GM18907 (cell line): ENCODE measurements around the gene ANKRD13D.

ENCODE experiments used
- ATAC-seq: cut with Tn5 transposase; IDR thresholded peaks from one replicate; pipeline ENCODE4 v1.9.1; 2021; ENCODE audit warnings: mild to moderate bottlenecking, moderate library complexity; ENCODE audit not compliant: unreplicated experiment

ANKRD13D gene

GRCh38 chr11:67273260-67273990 lies 15.7 kb upstream of the ANKRD13D start:
- no peak for ATAC-seq

DNA sequence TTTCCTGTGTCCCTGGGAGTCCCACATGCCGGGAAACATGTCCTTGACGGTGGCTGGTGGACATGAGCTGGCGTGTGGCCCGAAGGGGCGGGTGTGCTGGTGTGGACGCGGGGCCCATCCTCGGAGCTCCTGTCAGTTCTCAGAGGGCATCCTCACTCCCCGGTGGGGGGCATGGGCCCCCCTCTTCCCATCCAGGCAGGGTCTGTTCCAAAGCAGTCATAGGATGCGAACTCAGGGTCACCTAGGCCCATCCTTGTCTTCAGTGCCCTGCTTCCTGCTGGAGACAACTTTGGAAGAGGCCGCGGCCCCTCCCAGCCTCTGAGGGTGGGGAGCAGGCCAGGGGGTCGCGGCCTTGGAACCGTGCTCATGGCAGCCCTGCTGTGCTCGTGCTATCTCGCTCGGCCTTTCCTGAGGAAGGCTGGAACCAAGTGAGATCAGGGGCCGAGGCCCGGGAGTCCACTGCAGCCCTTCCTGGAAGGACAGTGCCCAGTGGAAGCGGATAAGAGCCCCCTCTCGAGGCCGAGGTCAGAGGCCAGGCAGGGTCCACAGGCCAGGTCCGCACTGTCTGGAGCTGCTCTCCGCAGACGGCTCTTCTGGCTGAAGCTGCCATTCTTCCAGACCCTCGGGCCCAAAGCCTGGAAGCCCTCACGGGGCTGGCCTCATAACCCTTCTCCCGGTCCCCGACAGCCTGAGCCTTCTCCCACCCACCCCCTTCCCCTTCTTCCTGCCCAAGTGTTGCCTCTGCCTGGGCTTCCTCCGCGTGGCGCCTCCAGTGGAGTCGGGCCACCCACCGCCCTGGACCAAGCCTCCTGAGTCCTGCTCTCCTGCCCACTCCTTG lies 14.1 kb upstream of the ANKRD13D start:
- ATAC-seq: no peak

GRCh38 chr11:67275606-67276409 lies 13.3 kb upstream of the ANKRD13D start:
- ATAC-seq: no peak

DNA sequence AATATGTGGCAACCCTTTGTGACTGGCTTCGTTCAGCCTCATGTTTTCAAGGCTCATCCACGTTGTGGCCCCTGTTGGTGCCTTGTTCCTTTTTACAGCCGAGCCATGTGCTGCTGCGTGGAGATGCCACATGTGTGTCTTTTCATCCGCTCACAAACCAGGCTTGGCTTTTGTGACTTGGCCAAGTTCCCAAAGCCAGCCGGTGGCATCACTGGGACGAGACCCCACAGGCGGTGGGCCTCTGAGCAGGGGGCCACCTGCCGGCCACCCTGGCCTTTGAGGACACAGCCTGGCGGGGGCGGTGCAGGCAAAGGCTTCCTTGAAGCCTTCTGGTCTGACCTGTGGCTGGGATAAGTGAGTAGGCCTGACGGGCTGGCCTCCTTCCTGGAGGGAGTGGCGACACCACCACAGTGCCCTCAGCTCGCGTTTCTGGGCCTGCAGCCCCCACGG lies 12.3 kb upstream of the ANKRD13D start:
- ATAC-seq: peak; percentile 24

GRCh38 chr11:67277231-67277961 lies 11.7 kb upstream of the ANKRD13D start:
- ATAC-seq: peak; percentile 59

DNA sequence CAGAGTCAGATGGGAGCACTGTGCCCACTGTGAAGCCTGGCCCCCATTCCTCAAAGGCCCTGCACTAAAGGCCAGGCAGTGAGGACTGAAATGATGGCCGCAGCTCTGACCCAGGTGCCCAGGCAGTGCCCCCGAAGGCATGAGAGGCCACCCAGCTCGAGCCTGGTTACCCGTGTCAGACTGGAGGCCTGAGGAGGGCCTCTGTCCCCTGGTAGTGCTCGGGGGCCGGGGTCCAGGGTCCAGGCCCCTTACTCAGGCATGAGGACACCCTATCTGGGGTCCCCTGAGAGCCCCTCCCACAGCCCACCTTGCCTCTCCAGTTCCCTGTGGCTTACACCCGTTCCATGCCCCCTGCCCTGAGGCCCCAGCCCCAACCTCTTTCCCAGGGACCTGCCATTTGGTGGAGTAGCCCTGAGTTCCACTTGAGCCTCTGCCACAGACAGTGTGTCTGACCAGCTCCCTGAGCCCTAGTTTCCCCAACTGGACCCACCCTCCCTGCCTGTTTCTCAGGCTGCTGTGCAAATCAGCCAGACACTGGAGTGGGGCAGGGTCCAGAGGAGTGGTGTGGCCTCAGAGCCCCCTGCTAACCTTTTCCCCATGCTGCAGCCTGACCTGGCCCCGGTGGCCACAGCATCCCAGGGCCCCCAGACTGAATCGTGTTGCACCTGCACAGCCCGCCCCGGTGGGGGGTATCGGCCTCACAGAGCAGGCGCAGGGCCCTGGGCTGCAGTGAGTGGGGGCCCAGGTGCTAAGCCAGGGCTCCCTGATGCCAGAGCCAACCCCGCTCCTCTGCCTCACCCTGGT lies 10.8 kb upstream of the ANKRD13D start:
- ATAC-seq: no peak

- no peak for ATAC-seq
Observed at GRCh38 chr11:67278939-67279588, 10.0 kb upstream of the ANKRD13D start.

DNA sequence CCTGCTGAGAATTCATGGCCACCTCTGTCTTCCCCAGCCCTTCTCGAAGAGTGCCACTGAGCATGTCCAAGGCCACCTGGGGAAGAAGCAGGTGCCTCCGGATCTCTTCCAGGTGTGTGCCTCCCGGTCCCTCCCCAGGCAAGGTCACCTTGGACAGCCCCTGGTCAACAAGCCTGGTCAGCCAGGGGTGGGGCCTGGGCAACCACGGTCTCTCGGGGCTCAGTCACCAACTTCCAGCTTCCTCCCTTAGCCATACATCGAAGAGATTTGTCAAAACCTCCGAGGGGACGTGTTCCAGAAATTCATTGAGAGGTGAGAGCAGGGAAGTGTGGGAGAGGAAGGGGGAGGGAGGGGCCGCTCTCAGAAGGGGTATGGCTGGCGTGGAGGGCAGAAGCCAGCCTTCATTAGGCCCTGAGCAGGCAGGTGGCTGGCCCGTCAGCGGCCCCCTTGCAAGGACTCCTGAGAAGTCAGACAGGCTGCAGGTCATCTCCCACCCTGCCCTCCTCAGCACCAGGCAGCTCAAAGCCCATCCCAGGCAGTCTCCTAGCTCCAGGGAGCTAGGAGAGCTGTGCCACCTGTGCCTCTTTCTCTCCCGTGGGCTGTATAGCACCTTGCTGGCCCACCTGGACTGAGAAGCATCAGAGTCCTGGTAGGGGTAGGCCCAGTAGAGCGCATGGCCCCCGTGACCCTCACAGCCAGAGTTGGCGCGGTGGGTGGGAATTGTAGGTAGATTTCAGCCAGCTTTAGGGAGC lies 9.3 kb upstream of the ANKRD13D start:
- ATAC-seq: no peak

GRCh38 chr11:67280341-67280787 lies 8.7 kb upstream of the ANKRD13D start:
- ATAC-seq: no peak

GRCh38 chr11:67280788-67281551 lies 8.1 kb upstream of the ANKRD13D start:
- ATAC-seq: no peak

DNA sequence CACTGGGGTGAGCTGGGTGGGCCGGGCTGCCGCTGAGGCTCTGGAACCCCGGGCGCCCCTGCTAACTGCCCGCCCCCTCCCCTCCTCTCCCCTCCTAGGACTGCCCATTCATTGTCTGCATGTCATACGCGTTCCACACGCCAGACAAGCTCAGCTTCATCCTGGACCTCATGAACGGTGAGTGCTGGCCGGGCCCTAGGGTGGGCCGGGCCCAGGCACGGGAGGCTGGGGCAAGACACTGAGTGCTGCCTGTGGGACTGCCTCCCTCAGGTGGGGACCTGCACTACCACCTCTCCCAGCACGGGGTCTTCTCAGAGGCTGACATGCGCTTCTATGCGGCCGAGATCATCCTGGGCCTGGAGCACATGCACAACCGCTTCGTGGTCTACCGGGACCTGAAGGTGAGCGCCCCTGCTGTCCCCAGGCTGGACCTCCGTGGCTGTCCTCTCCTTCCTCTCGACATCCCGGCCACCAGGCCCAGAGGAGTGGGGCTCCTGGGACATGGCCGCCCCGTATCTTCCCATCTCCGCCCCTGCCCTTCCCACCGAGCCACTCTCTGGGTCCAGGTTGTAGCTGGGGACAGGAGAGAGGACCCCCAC lies 7.5 kb upstream of the ANKRD13D start:
- ATAC-seq: no peak

DNA sequence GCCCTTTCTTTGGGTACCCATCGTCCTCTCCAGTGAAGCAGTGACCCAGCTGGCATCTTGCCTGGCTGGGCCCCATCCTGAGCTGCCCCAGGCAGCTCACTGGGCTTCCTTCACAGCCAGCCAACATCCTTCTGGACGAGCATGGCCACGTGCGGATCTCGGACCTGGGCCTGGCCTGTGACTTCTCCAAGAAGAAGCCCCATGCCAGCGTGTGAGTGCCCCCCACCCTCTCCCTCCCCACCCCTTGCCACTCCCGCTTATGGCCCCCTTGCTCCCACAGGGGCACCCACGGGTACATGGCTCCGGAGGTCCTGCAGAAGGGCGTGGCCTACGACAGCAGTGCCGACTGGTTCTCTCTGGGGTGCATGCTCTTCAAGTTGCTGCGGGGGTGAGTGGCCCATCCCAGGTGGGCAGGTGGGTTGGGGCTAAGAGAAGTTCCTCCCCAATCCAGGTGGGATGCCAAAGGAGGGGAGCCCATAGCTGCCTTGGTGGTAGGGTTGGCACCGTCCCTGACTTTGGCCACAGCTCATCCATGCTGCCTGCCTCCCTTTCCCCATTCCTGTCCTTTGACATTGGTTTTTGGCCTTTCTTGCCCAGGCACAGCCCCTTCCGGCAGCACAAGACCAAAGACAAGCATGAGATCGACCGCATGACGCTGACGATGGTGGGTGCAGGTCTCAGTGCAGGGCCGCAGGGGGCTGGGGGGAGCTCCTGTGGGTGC lies 6.8 kb upstream of the ANKRD13D start:
- no peak for ATAC-seq

DNA sequence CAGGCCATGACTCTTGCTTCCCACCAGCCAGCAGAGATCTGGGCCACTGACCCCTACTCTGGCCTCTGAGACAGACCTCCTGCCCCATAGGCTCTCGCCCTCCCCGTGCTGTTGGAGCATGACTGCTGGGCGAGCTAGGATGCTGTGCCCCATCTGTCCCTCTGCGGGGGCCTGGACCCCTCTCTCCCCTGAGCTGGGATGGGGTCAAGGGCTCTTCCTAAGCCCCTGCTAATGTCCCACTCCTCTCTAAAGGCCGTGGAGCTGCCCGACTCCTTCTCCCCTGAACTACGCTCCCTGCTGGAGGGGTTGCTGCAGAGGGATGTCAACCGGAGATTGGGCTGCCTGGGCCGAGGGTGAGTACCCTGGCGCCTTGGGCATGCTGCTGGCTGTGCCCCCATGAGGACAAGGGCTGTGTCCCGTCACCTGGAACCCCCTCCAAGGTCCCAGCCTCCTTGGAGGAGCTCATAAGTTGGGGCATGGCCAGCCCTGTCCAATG lies 6.2 kb upstream of the ANKRD13D start:
- ATAC-seq: no peak

GRCh38 chr11:67283481-67283963 lies 5.6 kb upstream of the ANKRD13D start:
- ATAC-seq: no peak

DNA sequence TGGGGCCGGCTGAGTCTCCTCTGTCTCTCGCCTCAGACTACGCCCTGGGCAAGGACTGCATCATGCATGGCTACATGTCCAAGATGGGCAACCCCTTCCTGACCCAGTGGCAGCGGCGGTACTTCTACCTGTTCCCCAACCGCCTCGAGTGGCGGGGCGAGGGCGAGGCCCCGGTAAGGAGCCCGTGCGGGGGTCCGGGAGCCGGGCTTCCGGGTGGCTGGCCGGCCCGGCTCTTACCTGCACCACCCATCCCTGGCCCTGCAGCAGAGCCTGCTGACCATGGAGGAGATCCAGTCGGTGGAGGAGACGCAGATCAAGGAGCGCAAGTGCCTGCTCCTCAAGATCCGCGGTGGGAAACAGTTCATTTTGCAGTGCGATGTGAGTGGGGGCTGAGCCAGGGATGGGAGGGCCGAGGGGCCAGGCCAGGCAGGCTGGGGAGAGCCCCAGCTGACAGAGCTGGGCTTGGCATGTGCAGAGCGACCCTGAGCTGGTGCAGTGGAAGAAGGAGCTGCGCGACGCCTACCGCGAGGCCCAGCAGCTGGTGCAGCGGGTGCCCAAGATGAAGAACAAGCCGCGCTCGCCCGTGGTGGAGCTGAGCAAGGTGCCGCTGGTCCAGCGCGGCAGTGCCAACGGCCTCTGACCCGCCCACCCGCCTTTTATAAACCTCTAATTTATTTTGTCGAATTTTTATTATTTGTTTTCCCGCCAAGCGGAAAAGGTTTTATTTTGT lies 4.1 kb upstream of the ANKRD13D start:
- no peak for ATAC-seq
